ENCODE results near the gene PCBP3.

PCBP3 gene

GRCh38 chr21:45888386-45889009 lies 245.0 kb downstream of the PCBP3 start:
- DNase-seq (ENCODE audit: extremely low read depth, low read depth), result no peak
- H3K4me3 ChIP-seq (replicated peaks; ENCODE audit: low read depth, low read length), result no peak overlapping the region
- no peak for TF ChIP-seq CTCF (IDR thresholded peaks at IDR 0.05; ENCODE audit: low read depth, low read length, missing control alignments)

GRCh38 chr21:45889256-45889655 lies 245.7 kb downstream of the PCBP3 start:
- H3K4me3 ChIP-seq (replicated peaks; ENCODE audit: low read depth, low read length), result no peak overlapping the region
- DNase-seq (ENCODE audit: extremely low read depth, low read depth), result no peak
- TF ChIP-seq CTCF (IDR thresholded peaks at IDR 0.05; ENCODE audit: low read depth, low read length, missing control alignments), result no peak

DNA sequence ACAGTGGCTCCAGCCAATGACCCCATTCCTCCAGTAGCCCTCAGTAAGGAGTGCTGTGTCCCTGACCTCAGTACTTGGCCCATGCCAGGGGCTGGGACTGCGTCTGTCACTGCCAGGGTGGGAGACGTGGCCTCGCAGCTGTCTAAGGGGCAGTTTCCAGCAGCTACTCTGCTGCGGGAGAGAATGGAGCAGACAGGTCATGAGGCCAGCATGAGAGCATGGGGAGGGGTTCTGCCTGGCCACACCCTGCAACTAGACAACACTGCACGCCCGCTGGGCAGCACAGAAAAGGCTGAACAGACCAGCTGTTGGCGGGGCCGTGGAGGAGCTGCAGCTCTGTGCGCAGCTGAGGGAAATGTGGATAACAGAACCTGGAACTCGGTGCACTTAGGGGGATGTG lies 246.4 kb downstream of the PCBP3 start:
- no peak overlapping the region for H3K4me3 ChIP-seq (replicated peaks; ENCODE audit: low read depth, low read length)
- no peak for DNase-seq (ENCODE audit: extremely low read depth, low read depth)
- no peak for TF ChIP-seq CTCF (IDR thresholded peaks at IDR 0.05; ENCODE audit: low read depth, low read length, missing control alignments)

GRCh38 chr21:45891388-45892155 lies 248.0 kb downstream of the PCBP3 start:
- no peak overlapping the region for H3K4me3 ChIP-seq (replicated peaks; ENCODE audit: low read depth, low read length)
- no peak for DNase-seq (ENCODE audit: extremely low read depth, low read depth)
- no peak for TF ChIP-seq CTCF (IDR thresholded peaks at IDR 0.05; ENCODE audit: low read depth, low read length, missing control alignments)

- H3K4me3 ChIP-seq (replicated peaks; ENCODE audit: low read depth, low read length), result no peak overlapping the region
- no peak for DNase-seq (ENCODE audit: extremely low read depth, low read depth)
- no peak for TF ChIP-seq CTCF (IDR thresholded peaks at IDR 0.05; ENCODE audit: low read depth, low read length, missing control alignments)
These were observed 248.8 kb downstream of the PCBP3 start for GRCh38 chr21:45892156-45892915.

- TF ChIP-seq CTCF (IDR thresholded peaks at IDR 0.05; ENCODE audit: low read depth, low read length, missing control alignments), result no peak
- no peak for DNase-seq (ENCODE audit: extremely low read depth, low read depth)
These were observed 249.6 kb downstream of the PCBP3 start for GRCh38 chr21:45892916-45893739.

More at GRCh38 chr21:45892916-45893739, 249.6 kb downstream of the PCBP3 start:
- no peak overlapping the region for H3K4me3 ChIP-seq (replicated peaks; ENCODE audit: low read depth, low read length)

All from HFF-Myc (cell line).